NT2/D1 (cell line): ENCODE results near the gene PDS5B.

ENCODE experiments used
- DNase-seq: peaks from one replicate; pipeline ENCODE4 v3.0.0-alpha.2; 2011; ENCODE audit warnings: low read depth, low spot score
- H3K27me3 ChIP-seq: 2 replicates; pipeline ENCODE4 v1.6.0; 2011; ENCODE audit warnings: mild to moderate bottlenecking; ENCODE audit not compliant: insufficient read length, insufficient read depth
- H3K36me3 ChIP-seq: 2 replicates; pipeline ENCODE4 v1.6.1; 2011; ENCODE audit warnings: mild to moderate bottlenecking, low read length, mixed read lengths; ENCODE audit not compliant: insufficient read depth, insufficient read length
- H3K4me1 ChIP-seq: 2 replicates; pipeline ENCODE4 v1.5.1; 2011; ENCODE audit not compliant: insufficient read depth, insufficient read length
- H3K4me3 ChIP-seq: 2 replicates; pipeline ENCODE4 v1.5.1; 2011; ENCODE audit warnings: low read depth; ENCODE audit not compliant: insufficient read length
- H3K9ac ChIP-seq: 2 replicates; pipeline ENCODE4 v1.6.0; 2011; ENCODE audit warnings: low read depth; ENCODE audit not compliant: insufficient read length
- H3K9me3 ChIP-seq: 2 replicates; pipeline ENCODE4 v1.5.1; 2011; ENCODE audit warnings: mild to moderate bottlenecking, low read length; ENCODE audit not compliant: insufficient read depth
- SUZ12 ChIP-seq: IDR thresholded peaks from 2 replicates; pipeline ENCODE4 v1.6.1; 2011; ENCODE audit not compliant: insufficient read length, insufficient read depth; ENCODE audit errors: extremely low read depth
- YY1 ChIP-seq: IDR thresholded peaks from 2 replicates; pipeline ENCODE4 v1.6.1; 2011; ENCODE audit not compliant: insufficient read length, insufficient read depth
- ZNF274 ChIP-seq: IDR thresholded peaks from 2 replicates; pipeline ENCODE4 v1.6.1; 2011; ENCODE audit warnings: mild to moderate bottlenecking, low read depth, low read length

The PDS5B gene

DNA sequence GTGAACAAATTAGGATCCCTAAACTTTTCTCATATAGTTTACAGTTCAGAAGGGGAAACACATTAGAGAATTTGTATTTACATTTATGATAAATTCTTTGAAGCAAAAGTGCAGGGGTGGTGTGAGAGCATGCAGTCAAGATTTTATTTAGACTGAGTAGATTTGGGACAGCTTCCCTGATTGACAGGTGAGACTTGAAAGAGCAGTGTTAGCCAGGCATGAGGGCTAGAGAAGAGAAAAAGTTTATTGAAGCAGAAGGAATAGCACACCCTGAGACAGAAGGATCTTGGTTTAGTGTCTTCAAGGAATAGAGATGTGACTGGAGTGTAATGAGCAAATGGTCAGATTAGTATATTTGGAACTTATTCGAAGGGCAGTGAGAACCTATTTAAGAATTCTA lies 50.5 kb downstream of the PDS5B start:
- Histone ChIP-seq H3K4me1 (no peaks in the 10 kb centered on the region), H3K27me3 (no peaks in the 10 kb centered on the region), H3K4me3 (no peak overlapping the region), H3K9me3 (no peaks in the 10 kb centered on the region), H3K36me3 (no peaks in the 10 kb centered on the region), H3K9ac (no peak overlapping the region)
- TF ChIP-seq ZNF274: no peak
- TF ChIP-seq SUZ12: no peak
- TF ChIP-seq YY1: no peak
- DNase-seq: no peak

DNA sequence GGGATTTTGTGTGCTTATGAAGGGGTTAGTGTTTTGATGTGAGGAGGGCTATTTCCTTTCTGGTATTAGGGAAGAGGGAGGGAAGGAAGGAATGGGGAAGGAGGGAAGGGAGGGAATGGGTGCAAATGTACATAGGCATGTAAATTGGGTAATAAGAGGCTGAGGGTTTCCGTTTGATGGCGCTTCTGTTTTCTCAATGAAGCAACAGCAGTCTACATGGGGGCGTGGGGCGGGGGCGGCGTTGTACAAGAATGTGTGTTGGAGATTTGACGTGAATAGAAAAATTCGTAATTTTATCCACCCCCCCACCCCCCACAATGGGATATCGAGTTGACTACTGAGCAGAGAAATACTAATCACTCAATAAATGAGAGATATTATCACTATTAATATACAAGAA lies 52.5 kb downstream of the PDS5B start:
- Histone ChIP-seq H3K9ac (no peak overlapping the region), H3K4me3 (no peak overlapping the region), H3K36me3 (no peaks in the 10 kb centered on the region), H3K9me3 (no peaks in the 10 kb centered on the region), H3K4me1 (no peaks in the 10 kb centered on the region), H3K27me3 (no peaks in the 10 kb centered on the region)
- no peak for TF ChIP-seq YY1
- no peak for TF ChIP-seq SUZ12
- TF ChIP-seq ZNF274: no peak
- no peak for DNase-seq

DNA sequence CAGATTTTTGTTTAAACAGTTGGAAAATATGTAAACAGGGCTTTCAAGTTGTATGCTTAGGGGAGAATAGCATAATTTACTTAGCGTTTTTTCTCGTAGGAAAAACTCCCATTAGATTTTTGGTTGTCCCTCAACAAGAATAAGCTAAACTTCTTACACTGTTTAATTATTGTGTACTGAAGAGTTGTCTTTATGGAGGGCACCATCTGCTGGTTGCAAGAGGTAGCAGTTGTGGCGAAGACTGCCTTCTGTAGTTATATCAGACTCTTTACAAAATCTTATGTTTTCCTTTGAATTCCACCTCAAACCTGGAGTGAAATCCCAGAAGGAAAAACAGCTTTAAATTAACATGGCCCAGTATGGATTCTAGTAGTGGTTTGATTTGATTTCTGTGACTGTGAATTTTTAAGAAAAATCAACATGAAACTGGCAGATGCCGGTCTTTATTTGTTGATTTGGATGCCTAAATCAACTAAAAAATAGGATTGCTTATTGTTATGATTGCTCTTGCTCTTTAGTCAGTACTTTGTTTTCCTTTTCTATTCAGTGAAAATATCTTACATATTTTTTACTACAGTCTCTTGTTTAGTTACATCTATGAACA lies 53.4 kb downstream of the PDS5B start:
- DNase-seq: peak; percentile 6
- no peak for TF ChIP-seq ZNF274
- TF ChIP-seq SUZ12: no peak
- no peaks in the 10 kb centered on the region for H3K9me3 ChIP-seq
- no peaks in the 10 kb centered on the region for H3K4me1 ChIP-seq
- H3K36me3 ChIP-seq: no peaks in the 10 kb centered on the region
- H3K9ac ChIP-seq: no peak overlapping the region
- no peak overlapping the region for H3K4me3 ChIP-seq
- H3K27me3 ChIP-seq: no peaks in the 10 kb centered on the region

DNA sequence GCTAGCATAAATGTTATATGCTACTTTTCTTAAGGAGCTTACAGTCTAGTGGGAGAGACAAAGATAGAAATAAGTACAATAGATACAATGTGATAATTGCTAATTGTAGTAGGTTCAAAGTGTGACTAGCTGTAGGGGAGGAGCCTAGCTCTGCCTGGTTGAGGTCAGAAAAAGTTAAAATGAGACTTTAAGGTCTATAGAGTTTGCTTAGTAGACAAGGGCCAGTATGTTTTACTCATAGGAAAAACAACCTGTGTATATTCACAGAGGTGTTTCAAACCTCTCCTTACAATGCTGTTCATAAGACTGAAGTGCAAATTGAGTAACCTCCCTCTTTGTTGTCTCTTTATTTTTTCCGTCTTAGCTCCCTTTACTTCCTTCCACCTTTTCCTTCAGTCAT lies 56.1 kb downstream of the PDS5B start:
- no peaks in the 10 kb centered on the region for H3K36me3 ChIP-seq
- H3K27me3 ChIP-seq: no peaks in the 10 kb centered on the region
- H3K4me1 ChIP-seq: no peaks in the 10 kb centered on the region
- H3K9ac ChIP-seq: no peak overlapping the region
- DNase-seq: no peak
- TF ChIP-seq ZNF274: no peak
- TF ChIP-seq YY1: no peak
- no peak for TF ChIP-seq SUZ12
- H3K9me3 ChIP-seq: no peaks in the 10 kb centered on the region
- no peak overlapping the region for H3K4me3 ChIP-seq

DNA sequence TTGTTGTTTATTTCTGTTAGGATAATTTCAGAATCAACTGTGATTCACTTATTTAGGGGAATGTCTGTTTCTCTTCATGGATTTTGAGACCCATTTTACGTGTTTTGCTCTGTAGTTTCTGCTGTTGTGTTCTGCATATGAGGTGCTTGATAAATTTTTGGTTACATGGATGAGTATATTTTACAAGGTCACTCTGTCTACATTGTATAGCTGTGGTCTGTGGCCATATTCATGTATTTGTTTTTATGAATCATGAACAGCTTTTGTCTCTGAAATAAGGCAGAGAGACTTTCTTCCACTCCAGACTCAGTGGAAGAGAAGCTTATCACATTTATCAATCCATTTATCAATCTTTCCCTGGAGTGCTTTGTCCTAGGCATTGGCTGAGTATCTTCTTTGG lies 56.6 kb downstream of the PDS5B start:
- Histone ChIP-seq H3K9me3 (no peaks in the 10 kb centered on the region), H3K9ac (no peak overlapping the region), H3K4me1 (no peaks in the 10 kb centered on the region), H3K4me3 (no peak overlapping the region), H3K27me3 (no peaks in the 10 kb centered on the region), H3K36me3 (no peaks in the 10 kb centered on the region)
- TF ChIP-seq ZNF274 (no peak), YY1 (no peak), SUZ12 (no peak)
- DNase-seq: no peak

DNA sequence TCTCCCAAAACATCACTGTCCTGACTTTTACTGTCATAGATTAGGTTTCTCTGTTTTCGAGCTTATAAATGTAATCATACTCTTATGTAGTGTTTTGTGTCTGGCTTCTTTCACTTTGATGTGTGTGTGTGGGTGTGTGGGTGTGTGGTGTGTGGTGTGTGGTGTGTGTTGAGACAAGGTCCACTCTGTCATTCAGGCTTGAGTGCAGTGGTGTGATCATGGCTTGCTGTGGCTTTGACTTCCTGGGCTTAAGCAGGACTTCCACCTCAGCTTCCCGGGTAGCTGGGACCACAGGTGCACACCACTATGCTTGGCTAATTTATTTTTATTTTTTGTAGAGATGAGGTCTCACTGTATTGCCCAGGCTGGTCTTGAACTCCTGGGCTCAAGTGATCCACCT lies 59.6 kb downstream of the PDS5B start:
- no peaks in the 10 kb centered on the region for H3K4me1 ChIP-seq
- H3K36me3 ChIP-seq: no peaks in the 10 kb centered on the region
- no peaks in the 10 kb centered on the region for H3K27me3 ChIP-seq
- H3K9ac ChIP-seq: no peak overlapping the region
- no peak for DNase-seq
- H3K9me3 ChIP-seq: no peaks in the 10 kb centered on the region
- no peak overlapping the region for H3K4me3 ChIP-seq
- TF ChIP-seq YY1: no peak
- TF ChIP-seq SUZ12: no peak
- TF ChIP-seq ZNF274: no peak

DNA sequence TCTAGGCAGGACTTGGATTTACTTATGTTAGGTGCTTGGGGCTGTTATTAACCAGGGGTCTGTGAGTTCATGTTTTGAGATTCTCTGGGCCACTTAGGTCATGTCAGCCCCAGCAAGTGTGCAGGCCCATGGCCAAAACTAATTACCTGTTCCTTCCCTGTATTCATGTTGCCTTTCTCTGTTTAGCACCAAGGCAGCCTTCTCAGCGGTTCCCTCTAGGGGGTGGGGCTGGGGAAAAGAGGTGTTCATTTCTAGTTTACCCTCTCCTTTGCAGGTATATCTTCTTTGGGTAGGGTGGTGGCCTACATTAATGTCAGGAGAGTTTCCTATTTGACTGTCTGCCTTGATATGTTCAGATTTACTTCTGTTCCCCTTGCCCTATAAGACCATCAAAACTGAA lies 61.7 kb downstream of the PDS5B start:
- Histone ChIP-seq H3K9me3 (no peaks in the 10 kb centered on the region), H3K36me3 (peaks cover 4% of the 10 kb centered on the region), H3K4me3 (no peak overlapping the region), H3K27me3 (no peaks in the 10 kb centered on the region), H3K4me1 (no peaks in the 10 kb centered on the region), H3K9ac (no peak overlapping the region)
- no peak for TF ChIP-seq ZNF274
- no peak for TF ChIP-seq YY1
- TF ChIP-seq SUZ12: no peak
- no peak for DNase-seq

DNA sequence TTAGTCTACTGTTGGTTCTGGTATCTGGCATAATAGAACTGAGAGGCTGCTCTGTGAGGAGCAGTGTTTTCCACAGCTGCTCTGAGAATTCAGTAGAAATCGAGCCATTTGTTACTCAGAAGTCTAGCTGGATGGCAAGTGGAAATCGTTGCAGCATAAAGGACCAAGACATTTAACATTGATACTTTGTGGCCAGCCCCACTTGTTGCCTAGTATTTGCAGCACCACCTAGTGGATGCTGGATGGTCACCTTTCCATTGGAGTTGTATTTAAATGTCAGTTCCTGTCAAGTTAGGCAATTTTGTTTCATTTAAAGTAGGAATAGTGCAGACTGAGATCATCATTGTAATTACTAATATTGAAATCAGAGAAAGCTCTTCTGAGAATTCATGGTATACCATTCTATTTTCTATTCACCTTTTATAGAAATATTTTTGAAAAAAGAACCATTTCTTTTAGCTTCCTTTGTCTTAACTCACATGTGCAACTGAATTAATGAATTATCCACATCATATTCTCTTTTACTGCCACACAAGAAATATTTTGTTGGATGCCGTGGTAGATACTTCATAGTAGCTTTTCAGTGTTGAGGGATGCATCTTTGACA lies 64.6 kb downstream of the PDS5B start:
- peak; percentile 39 for DNase-seq
- H3K36me3 ChIP-seq: peaks cover 9% of the 10 kb centered on the region
- TF ChIP-seq ZNF274 (no peak), YY1 (no peak), SUZ12 (no peak)

More for the DNA sequence above, 64.6 kb downstream of the PDS5B start:
- no peaks in the 10 kb centered on the region for H3K4me1 ChIP-seq
- no peaks in the 10 kb centered on the region for H3K9me3 ChIP-seq
- no peaks in the 10 kb centered on the region for H3K27me3 ChIP-seq
- no peak overlapping the region for H3K4me3 ChIP-seq
- no peak overlapping the region for H3K9ac ChIP-seq
